Measurements from ENCODE around the gene CTSV.

DNA sequence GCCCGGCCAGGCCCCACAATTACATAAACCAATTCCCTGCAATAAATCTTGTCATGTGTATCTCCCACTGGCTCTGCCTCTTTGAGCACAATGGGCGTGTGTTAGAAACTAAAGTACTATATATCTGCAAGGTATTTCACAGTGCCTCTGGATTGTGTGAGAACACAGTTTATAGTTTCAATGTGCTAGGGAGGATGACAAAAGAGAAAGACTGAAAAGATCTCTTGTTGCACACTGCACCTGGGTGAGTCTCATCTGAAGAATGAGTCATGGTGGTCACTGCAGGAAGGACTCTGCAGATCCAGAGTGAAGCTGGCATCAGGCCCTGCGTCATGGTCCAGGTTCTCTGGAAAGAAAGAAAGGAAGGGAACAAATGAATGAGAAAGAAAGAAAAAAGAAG is 20.7 kb upstream of the CTSV start:
- TF ChIP-seq SMC3 (IDR thresholded peaks at IDR 0.05; ENCODE audit: borderline replicate concordance, low read length): no peak
- TF ChIP-seq EZH2 (IDR thresholded peaks at IDR 0.05; ENCODE audit: borderline replicate concordance, control insufficient read depth, low read depth, low read length): no peak
- TF ChIP-seq, protein P1, sequence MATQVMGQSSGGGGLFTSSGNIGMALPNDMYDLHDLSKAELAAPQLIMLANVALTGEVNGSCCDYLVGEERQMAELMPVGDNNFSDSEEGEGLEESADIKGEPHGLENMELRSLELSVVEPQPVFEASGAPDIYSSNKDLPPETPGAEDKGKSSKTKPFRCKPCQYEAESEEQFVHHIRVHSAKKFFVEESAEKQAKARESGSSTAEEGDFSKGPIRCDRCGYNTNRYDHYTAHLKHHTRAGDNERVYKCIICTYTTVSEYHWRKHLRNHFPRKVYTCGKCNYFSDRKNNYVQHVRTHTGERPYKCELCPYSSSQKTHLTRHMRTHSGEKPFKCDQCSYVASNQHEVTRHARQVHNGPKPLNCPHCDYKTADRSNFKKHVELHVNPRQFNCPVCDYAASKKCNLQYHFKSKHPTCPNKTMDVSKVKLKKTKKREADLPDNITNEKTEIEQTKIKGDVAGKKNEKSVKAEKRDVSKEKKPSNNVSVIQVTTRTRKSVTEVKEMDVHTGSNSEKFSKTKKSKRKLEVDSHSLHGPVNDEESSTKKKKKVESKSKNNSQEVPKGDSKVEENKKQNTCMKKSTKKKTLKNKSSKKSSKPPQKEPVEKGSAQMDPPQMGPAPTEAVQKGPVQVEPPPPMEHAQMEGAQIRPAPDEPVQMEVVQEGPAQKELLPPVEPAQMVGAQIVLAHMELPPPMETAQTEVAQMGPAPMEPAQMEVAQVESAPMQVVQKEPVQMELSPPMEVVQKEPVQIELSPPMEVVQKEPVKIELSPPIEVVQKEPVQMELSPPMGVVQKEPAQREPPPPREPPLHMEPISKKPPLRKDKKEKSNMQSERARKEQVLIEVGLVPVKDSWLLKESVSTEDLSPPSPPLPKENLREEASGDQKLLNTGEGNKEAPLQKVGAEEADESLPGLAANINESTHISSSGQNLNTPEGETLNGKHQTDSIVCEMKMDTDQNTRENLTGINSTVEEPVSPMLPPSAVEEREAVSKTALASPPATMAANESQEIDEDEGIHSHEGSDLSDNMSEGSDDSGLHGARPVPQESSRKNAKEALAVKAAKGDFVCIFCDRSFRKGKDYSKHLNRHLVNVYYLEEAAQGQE (IDR thresholded peaks at IDR 0.05; ENCODE audit: low read depth, low read length): no peak
- TF ChIP-seq, protein P2, sequence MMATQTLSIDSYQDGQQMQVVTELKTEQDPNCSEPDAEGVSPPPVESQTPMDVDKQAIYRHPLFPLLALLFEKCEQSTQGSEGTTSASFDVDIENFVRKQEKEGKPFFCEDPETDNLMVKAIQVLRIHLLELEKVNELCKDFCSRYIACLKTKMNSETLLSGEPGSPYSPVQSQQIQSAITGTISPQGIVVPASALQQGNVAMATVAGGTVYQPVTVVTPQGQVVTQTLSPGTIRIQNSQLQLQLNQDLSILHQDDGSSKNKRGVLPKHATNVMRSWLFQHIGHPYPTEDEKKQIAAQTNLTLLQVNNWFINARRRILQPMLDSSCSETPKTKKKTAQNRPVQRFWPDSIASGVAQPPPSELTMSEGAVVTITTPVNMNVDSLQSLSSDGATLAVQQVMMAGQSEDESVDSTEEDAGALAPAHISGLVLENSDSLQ (IDR thresholded peaks at IDR 0.05): no peak
- no peak for TF ChIP-seq ATF7 (IDR thresholded peaks at IDR 0.05; ENCODE audit: low read depth)
- no peak for TF ChIP-seq NRF1 (conservative IDR thresholded peaks at IDR 0.05; ENCODE audit: low read depth, low read length)
- TF ChIP-seq, protein P3, sequence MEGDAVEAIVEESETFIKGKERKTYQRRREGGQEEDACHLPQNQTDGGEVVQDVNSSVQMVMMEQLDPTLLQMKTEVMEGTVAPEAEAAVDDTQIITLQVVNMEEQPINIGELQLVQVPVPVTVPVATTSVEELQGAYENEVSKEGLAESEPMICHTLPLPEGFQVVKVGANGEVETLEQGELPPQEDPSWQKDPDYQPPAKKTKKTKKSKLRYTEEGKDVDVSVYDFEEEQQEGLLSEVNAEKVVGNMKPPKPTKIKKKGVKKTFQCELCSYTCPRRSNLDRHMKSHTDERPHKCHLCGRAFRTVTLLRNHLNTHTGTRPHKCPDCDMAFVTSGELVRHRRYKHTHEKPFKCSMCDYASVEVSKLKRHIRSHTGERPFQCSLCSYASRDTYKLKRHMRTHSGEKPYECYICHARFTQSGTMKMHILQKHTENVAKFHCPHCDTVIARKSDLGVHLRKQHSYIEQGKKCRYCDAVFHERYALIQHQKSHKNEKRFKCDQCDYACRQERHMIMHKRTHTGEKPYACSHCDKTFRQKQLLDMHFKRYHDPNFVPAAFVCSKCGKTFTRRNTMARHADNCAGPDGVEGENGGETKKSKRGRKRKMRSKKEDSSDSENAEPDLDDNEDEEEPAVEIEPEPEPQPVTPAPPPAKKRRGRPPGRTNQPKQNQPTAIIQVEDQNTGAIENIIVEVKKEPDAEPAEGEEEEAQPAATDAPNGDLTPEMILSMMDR (IDR thresholded peaks at IDR 0.05 in 2 of 3, conservative IDR thresholded peaks at IDR 0.05 in 1 of 3; ENCODE audit: control insufficient read depth in 2 of 3, extremely low read depth in 1 of 3, insufficient read depth in 1 of 3, low read depth in 3 of 3, low read length in 3 of 3): no peak
- no peak for TF ChIP-seq MXI1 (IDR thresholded peaks at IDR 0.05; ENCODE audit: low read depth, low read length)
- TF ChIP-seq, protein P4, sequence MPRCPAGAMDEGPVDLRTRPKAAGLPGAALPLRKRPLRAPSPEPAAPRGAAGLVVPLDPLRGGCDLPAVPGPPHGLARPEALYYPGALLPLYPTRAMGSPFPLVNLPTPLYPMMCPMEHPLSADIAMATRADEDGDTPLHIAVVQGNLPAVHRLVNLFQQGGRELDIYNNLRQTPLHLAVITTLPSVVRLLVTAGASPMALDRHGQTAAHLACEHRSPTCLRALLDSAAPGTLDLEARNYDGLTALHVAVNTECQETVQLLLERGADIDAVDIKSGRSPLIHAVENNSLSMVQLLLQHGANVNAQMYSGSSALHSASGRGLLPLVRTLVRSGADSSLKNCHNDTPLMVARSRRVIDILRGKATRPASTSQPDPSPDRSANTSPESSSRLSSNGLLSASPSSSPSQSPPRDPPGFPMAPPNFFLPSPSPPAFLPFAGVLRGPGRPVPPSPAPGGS (IDR thresholded peaks at IDR 0.05; ENCODE audit: borderline replicate concordance, insufficient read depth, low read depth, low read length, poor library complexity, severe bottlenecking): no peak
- TF ChIP-seq, protein P5, sequence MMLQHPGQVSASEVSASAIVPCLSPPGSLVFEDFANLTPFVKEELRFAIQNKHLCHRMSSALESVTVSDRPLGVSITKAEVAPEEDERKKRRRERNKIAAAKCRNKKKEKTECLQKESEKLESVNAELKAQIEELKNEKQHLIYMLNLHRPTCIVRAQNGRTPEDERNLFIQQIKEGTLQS (IDR thresholded peaks at IDR 0.05; ENCODE audit: borderline replicate concordance, extremely low read depth, low read depth, low read length): no peak
- TF ChIP-seq POLR2A (IDR thresholded peaks at IDR 0.05; ENCODE audit: low read depth, low read length): no peak
- TF ChIP-seq, protein P6, sequence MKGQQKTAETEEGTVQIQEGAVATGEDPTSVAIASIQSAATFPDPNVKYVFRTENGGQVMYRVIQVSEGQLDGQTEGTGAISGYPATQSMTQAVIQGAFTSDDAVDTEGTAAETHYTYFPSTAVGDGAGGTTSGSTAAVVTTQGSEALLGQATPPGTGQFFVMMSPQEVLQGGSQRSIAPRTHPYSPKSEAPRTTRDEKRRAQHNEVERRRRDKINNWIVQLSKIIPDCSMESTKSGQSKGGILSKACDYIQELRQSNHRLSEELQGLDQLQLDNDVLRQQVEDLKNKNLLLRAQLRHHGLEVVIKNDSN (IDR thresholded peaks at IDR 0.05; ENCODE audit: borderline replicate concordance, extremely low read length, insufficient read depth, low read depth, low read length): no peak
- TF ChIP-seq, protein P7, sequence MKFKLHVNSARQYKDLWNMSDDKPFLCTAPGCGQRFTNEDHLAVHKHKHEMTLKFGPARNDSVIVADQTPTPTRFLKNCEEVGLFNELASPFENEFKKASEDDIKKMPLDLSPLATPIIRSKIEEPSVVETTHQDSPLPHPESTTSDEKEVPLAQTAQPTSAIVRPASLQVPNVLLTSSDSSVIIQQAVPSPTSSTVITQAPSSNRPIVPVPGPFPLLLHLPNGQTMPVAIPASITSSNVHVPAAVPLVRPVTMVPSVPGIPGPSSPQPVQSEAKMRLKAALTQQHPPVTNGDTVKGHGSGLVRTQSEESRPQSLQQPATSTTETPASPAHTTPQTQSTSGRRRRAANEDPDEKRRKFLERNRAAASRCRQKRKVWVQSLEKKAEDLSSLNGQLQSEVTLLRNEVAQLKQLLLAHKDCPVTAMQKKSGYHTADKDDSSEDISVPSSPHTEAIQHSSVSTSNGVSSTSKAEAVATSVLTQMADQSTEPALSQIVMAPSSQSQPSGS (IDR thresholded peaks at IDR 0.05; ENCODE audit: low read length): no peak
- TF ChIP-seq NFYB (IDR thresholded peaks at IDR 0.05; ENCODE audit: insufficient read depth, low read depth, low read length): no peak

Measured in GM12878 (cell line).